ENCODE data around the gene GABBR2.

GABBR2 gene

DNA sequence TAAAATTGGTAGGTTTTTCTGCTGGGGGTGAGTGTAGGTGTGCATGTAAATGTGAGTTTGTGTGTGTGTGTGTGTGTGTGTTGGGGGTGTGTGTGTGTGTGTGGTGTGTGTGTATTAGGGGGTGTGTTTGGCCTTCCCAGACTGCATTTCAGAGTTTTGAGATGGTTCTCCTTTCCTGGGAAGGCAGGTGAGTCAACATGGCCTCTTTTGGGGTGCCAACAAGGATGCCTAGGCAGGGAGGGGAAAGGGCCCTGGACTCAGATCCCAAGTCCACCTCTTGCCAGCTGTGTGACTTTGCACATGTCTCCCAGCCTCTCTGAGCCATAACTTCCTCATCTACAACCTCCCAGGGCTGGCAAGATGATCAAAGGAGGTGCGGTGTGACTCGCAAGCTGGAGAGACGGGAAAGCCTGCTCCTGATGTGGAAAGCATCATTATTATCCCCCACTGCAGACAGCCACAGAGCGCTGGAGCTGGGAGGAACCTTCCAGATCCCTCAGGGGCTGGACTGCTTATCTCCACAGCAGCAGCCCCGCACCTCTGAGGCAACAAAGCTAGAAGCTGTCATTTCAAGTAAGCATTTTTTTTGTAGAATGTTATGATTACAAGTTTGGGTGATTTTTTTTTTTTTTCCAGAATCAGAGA lies 389.8 kb downstream of the GABBR2 start:
- no peak for DNase-seq (ENCODE audit: low spot score)

DNA sequence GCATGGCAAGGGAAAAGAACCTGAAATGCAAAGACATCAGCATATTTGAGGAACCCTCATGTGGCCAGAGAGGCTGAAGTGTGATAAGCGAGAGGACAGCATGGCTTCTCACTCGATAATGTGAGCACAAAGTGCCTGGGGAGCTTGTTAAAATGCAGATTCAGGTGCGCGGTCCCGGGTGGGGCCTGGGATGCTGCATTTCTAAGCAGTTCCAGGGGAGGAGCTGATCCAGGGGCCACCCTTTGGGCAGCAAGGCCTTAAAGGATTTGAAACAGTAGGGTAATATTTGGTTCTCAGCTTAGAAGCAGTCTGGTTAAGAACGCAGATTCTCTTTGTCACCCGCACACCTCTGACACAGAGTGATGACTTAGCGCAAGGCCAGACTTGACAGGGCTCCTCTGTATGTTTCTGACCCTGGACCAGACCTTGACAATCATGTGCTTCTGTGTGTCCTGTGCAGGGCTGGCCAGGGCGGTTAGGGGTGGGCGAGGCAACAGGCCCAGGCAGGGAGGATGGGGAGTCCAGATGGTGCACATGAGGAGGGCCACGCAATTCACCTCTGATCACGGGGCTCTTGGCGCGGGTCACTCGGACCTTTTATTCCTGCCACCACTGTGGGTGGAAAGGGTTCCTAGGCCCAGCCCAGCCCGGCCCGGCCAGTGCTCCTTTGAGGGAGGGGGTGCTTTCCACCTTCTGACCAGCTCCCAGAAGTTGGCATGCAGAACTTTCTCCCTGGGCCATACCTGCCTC lies 390.5 kb downstream of the GABBR2 start:
- no peak for DNase-seq (ENCODE audit: low spot score)

DNA sequence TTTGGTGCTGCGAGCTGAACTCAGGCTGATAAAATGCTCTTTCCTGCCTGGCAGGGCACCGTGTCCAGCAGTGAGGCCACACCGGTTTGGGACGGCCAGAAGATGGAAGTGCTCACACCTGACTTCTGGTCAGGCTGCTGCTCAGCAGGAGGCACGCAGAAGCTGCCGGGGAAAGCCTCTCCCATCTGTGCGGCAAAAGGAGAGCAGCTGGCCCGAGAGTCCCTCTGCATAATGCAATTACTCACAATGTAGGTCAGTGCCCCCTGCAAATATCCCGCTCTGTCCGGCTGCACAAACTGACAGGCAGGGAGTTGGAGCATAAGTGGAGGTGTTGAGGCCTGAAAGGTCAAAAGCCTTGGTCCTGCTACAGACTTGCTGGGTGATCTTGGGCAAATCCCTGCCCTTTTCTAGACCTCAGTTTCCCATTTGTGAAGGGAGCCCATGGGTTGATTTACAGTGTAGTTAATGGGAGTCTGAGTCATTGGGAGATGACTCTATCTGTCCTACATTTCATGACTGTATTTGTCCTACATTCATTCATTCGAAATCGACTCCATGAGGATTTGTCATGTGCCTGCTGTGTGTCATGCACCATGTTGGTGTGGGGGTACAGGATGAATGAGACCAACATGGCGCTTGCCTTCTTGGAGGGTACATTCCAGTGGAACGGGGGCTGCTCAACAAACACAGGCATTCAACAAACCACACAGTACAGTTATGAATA lies 391.4 kb downstream of the GABBR2 start:
- peak; percentile 55 for DNase-seq (ENCODE audit: low spot score)

DNA sequence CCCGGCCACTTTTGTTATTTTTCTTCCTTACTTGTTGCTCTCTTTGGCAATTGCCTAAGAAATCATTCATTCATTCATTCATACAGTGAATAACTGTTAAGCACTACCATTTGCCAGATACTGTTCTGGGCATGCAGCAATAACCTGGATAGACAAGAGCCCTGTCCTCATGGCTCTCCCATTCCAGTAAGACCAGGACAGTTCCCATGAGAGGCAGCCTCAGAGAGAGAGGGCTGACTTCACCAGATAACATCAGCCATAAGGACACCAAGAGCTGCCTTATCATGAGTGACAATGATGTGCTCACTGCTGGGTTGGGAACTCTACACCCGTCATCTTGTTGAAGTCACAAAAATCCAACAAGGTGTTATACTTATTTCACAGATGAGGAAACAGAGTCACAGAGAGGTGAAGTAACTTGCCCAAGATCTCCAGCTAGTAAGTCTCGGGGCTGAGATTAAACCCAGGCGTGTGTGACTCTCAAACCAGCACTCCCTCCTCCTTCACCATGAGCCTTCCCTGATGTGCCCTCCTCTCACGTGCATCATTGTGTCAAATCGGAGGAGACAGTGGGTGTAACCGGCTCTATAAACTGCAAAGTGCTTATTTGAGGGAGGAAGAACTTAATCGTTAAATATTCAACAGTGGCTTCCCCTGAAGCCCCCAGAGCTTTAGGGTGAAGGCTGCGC lies 392.1 kb downstream of the GABBR2 start:
- no peak for DNase-seq (ENCODE audit: low spot score)

GRCh38 chr9:98315551-98316060 lies 393.1 kb downstream of the GABBR2 start:
- peak; percentile 82 for DNase-seq (ENCODE audit: low spot score)

GRCh38 chr9:98315067-98315453 lies 393.7 kb downstream of the GABBR2 start:
- DNase-seq (ENCODE audit: low spot score) = no peak

DNA sequence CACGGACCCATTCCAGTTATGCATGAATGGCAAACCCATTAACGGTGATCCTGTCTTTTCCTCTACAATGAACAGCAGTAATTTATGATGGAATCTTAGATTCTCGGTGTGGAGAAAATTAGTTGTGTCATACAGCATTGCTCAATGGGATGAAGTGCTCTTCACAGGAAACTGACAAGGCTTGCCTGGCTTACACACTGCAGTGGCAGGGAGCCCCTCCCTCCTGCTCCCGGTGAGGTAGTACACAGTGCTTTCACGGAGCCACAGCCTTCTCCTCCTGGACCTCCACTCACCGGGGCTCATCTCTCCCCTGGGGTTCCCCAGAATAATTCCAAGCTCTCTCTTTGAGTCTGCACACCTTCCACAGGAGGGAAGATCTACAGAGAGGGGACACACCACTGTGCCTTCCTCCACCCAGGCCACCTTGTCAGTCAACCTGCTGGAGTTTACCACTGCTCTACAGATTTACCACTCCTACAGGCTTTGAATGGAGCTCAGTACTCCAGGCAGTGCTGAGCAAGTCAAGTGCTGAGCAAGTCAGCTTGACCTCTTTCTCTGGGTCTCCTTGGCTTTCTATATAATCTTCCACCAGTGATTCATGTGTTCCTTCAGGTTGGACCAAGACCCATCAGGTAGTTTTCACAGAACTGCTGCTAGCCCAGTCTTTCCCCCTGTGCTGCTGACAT lies 394.2 kb downstream of the GABBR2 start:
- DNase-seq (ENCODE audit: low spot score) = no peak

DNA sequence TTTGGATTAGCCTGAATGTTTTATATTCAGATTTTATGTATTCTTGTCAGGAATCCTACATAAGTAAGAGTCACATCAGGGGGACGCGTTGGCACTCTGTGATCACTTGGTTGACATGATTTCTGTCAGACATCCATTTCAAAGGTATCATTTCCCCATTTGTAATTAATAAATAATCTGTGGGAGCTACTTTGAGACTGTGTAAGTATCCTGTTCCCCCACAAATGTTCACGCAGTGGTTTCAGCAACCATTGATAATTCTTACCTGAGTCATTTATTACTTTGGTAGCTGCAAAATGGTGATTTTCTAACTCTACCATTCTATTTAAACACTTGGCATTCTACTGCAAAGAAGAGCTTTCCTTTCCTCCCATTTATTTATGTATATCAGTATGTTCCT lies 396.4 kb downstream of the GABBR2 start:
- no peak for DNase-seq (ENCODE audit: low spot score)

GRCh38 chr9:98311541-98311940 lies 397.2 kb downstream of the GABBR2 start:
- no peak for DNase-seq (ENCODE audit: low spot score)

DNA sequence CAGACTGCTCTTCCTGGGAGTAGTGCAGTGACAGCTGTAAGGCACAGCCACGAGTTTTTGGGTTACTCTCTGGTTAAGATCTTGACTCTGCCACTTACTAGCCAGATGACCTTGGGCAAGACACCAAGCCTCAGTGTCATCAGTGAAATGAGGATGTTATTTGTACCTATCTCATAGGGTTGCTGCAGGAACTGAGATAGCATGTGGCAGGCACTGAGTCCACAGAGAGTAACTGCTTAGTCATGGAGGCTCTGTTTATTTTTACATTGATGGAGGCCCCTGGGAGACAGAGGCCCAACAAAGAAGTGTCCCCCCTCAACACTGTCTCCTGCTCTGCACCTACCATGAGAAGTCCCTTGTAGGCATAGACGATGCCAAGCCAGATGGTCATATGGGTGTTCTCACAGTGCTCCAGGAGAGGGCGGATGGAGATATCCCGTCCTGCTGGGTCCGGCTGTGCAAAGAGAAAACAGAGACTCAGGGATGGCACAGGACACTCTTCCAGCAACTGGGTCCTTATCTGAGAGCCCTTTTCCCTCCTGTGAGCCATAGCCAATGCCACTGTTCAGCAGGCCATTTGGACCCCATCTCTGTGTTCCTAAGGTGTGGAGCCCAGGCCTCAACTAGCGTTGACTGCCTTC lies 397.9 kb downstream of the GABBR2 start:
- no peak for DNase-seq (ENCODE audit: low spot score)

DNA sequence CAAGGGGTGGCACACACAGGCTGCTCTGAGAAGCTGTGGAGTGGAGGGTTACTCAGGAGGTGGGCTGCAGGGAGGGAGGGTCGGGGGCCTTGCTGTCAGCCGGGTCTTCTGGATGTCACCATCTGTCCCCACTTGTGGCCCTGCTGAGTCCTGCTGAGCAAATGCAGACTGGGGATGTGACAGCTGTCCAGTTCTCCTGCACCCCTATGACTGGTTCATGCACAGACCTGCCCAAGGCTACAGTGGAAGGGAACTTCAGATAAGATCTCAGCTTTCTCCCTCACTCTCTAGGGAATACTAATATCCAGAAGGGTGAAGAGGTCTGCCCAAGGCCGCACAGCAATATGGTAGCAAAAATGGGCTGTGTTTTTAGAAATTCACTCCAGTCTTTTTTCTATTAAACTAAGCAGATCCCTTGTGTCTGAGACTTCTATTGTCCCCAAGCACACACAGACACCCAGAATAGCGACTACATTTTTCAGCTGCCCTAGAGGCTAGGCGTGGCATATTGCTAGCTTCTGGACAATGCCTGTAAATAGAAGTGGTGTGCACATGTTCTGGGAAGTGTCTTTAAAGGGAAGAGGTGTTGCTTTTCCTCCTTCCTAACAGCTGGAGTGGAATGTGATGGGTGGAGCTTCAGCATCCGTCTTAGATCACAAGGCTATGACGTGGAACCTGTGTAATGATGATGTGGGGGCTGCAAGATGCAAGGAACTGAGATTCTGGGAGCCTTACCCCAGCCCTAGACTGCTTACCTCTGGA lies 402.2 kb downstream of the GABBR2 start:
- no peak for DNase-seq (ENCODE audit: low spot score)

- no peak for DNase-seq (ENCODE audit: low spot score)
Observed at GRCh38 chr9:98304381-98304780, 404.4 kb downstream of the GABBR2 start.

GRCh38 chr9:98303633-98304125 lies 405.1 kb downstream of the GABBR2 start:
- DNase-seq (ENCODE audit: low spot score) = no peak

GRCh38 chr9:98302938-98303632 lies 405.6 kb downstream of the GABBR2 start:
- no peak for DNase-seq (ENCODE audit: low spot score)

GRCh38 chr9:98302150-98302549 lies 406.6 kb downstream of the GABBR2 start:
- DNase-seq (ENCODE audit: low spot score) = no peak

GRCh38 chr9:98300611-98301010 lies 408.1 kb downstream of the GABBR2 start:
- no peak for DNase-seq (ENCODE audit: low spot score)

GRCh38 chr9:98298476-98298875 lies 410.3 kb downstream of the GABBR2 start:
- DNase-seq (ENCODE audit: low spot score) = no peak

DNA sequence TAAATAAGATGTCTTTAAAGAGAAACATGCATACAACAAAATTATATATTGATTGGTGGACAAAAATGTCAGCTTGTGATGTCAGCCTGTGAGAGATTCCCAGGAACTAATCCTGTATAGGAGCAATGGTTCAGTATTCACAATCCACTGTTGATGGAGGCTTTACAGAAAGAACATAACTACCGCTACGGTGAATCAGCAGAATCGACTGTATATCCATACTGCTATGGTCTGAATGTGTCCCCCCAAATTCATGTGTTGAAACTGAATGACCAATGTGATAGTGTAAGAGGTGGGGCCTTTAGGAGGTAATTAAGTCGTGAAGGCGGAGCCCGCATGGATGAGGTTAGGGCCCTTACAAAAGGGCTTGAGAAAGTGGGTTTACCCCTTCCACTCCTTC lies 412.9 kb downstream of the GABBR2 start:
- DNase-seq (ENCODE audit: low spot score) = no peak

GRCh38 chr9:98291820-98292219 lies 416.9 kb downstream of the GABBR2 start:
- no peak for DNase-seq (ENCODE audit: low spot score)

DNA sequence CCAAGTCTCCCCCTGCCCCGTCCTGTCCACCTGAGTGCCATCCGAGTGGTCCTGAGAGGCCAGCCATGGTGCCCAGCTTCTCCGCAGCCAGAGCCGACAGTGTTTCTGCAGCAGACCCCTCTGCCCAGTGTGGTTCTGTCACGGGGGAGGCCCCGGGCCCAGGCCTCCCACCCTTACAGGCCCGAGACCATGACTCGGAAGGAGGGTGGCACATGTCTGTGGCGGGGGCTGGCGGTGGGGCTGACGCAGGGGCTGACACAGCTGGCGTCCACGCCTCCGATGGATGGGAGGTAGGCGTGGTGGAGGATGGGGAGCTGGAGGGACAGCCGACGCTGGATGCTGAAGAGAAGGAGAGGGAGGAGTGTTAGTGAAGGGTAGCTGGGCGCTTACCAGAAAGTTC lies 418.3 kb downstream of the GABBR2 start:
- no peak for DNase-seq (ENCODE audit: low spot score)
